Measurements from ENCODE around the gene VAT1L. TPM values are rescaled to one million over a fixed set of nuclear protein-coding genes. Genes with fewer than 3 reads are reported as not detected.
A peak's percentile ranks its signal among the peaks of the same experiment; 100 is the strongest.

VAT1L gene
- total and polyA plus RNA-seq, 4 donors, result 0.17 to 0.98 (median 0.26) TPM

- TF ChIP-seq JUND (IDR thresholded peaks at IDR 0.05) (peak; percentile 18 to 73), CTCF (IDR thresholded peaks at IDR 0.05; ENCODE audit: low read depth, low read length, missing input control) (no peak), MAX (IDR thresholded peaks at IDR 0.05) (no peak), SP1 (IDR thresholded peaks at IDR 0.05) (peak; percentile 74), RAD21 (IDR thresholded peaks at IDR 0.05) (peak in 1 of 2 donors; percentile 54), GABPA (IDR thresholded peaks at IDR 0.05 in 1 of 2, conservative IDR thresholded peaks at IDR 0.05 in 1 of 2) (no peak), FOXA1 (IDR thresholded peaks at IDR 0.05) (no peak), HNF4A (conservative IDR thresholded peaks at IDR 0.05) (peak; percentile 93 to 94)
Observed at GRCh38 chr16:77749415-77749814, 38.9 kb upstream of the VAT1L start (continued).

GRCh38 chr16:77758046-77758445, 30.3 kb upstream of the VAT1L start:
- Histone ChIP-seq H3K9ac (ENCODE audit: low read depth in 1 of 2, low read length in 2 of 2) (no peak overlapping the region), H3K27ac (ENCODE audit: low read depth in 1 of 2, low read length in 2 of 2) (no peak overlapping the region), H3K27me3 (ENCODE audit: control insufficient read depth in 4 of 4, insufficient read depth in 4 of 4, low read length in 3 of 4) (no peaks in the 10 kb centered on the region), H3K9me3 (ENCODE audit: control insufficient read depth in 4 of 4, low read length in 3 of 4) (no peaks in the 10 kb centered on the region), H3K36me3 (ENCODE audit: control insufficient read depth in 4 of 4, insufficient read depth in 3 of 4, low read depth in 1 of 4, low read length in 3 of 4) (no peaks in the 10 kb centered on the region), H3K4me3 (ENCODE audit: low read depth in 1 of 3, low read length in 3 of 3) (no peak overlapping the region), H3K4me1 (ENCODE audit: control insufficient read depth in 4 of 4, insufficient read depth in 4 of 4, low read length in 3 of 4) (peaks cover 0 to 4% (median 1%) of the 10 kb centered on the region in 4 donors)
- no peak for TF ChIP-seq FOXA1 (IDR thresholded peaks at IDR 0.05)
- no peak for TF ChIP-seq CTCF (IDR thresholded peaks at IDR 0.05; ENCODE audit: low read depth, low read length, missing input control)
- TF ChIP-seq ATF3 (IDR thresholded peaks at IDR 0.05), result no peak
- no peak for TF ChIP-seq HNF4A (conservative IDR thresholded peaks at IDR 0.05)
- TF ChIP-seq RAD21 (IDR thresholded peaks at IDR 0.05), result no peak
- no peak for TF ChIP-seq YY1 (IDR thresholded peaks at IDR 0.05)
- no peak for TF ChIP-seq GABPA (IDR thresholded peaks at IDR 0.05 in 1 of 2, conservative IDR thresholded peaks at IDR 0.05 in 1 of 2)
- no peak for TF ChIP-seq REST (IDR thresholded peaks at IDR 0.05)
- no peak for TF ChIP-seq MAX (IDR thresholded peaks at IDR 0.05)
- no peak for TF ChIP-seq FOXA2 (IDR thresholded peaks at IDR 0.05)
- DNase-seq (ENCODE audit: low spot score), result no peak
- WGBS, result 95% methylated on average over 5 of the region's 5 CpGs
